DND-41 (cell line): ENCODE results near the gene PCK2.
A peak's percentile ranks its signal among the peaks of the same experiment; 100 is the strongest.

Experiments
- ATAC-seq: fragments of 200-7000 bp; cut with Tn5 transposase; 3 replicates; pipeline ENCODE4 v1.9.1; 2021; ENCODE audit warnings: low read depth; ENCODE audit not compliant: insufficient read depth
- DNase-seq: peaks from one replicate; pipeline ENCODE4 v3.0.0-alpha.2; 2020
- H2AFZ ChIP-seq: 2 replicates; pipeline ENCODE4 v1.6.0; 2012; ENCODE audit warnings: low read depth, low read length
- H3K27ac ChIP-seq: 2 replicates; pipeline ENCODE4 v1.5.1; 2012; ENCODE audit warnings: low read length, inconsistent platforms
- H3K27me3 ChIP-seq: fragments of 200-600 bp; sonication (generic); 2 replicates; pipeline ENCODE4 v1.6.0; 2012; ENCODE audit warnings: low read length, mild to moderate bottlenecking, inconsistent platforms; ENCODE audit not compliant: insufficient read depth, poor library complexity
- H3K36me3 ChIP-seq: 2 replicates; pipeline ENCODE4 v1.5.1; 2012; ENCODE audit warnings: low read length, inconsistent platforms; ENCODE audit not compliant: insufficient read depth
- H3K4me1 ChIP-seq: 2 replicates; pipeline ENCODE4 v1.5.1; 2012; ENCODE audit warnings: mild to moderate bottlenecking, low read length; ENCODE audit not compliant: insufficient read depth
- H3K4me2 ChIP-seq: 2 replicates; pipeline ENCODE4 v1.6.0; 2012; ENCODE audit warnings: mild to moderate bottlenecking, moderate library complexity, low read length, inconsistent platforms; ENCODE audit not compliant: insufficient read depth
- H3K4me3 ChIP-seq, 2 experiments: fragments of 200-600 bp in 1 of 2; shearing (Covaris generic) in 1 of 2; 2 replicates each; pipeline ENCODE4 v1.5.1; 2012 to 2016; ENCODE audit warnings: inconsistent platforms in 2 of 2, low read length in 2 of 2, mild to moderate bottlenecking in 2 of 2, low read depth in 1 of 2, moderate library complexity in 1 of 2
- H3K79me2 ChIP-seq: 2 replicates; pipeline ENCODE4 v1.6.0; 2012; ENCODE audit warnings: low read length, inconsistent platforms; ENCODE audit not compliant: insufficient read depth
- H3K9ac ChIP-seq: 2 replicates; pipeline ENCODE4 v1.6.0; 2012; ENCODE audit warnings: low read depth, mild to moderate bottlenecking, inconsistent platforms, low read length, moderate library complexity
- H3K9me3 ChIP-seq: 2 replicates; pipeline ENCODE4 v1.5.1; 2012; ENCODE audit warnings: low read length, moderate library complexity, mild to moderate bottlenecking, inconsistent platforms; ENCODE audit not compliant: insufficient read depth, severe bottlenecking
- H4K20me1 ChIP-seq: 2 replicates; pipeline ENCODE4 v1.6.0; 2012; ENCODE audit warnings: low read length; ENCODE audit not compliant: insufficient read depth
- EZH2 ChIP-seq: IDR thresholded peaks from 3 replicates; pipeline ENCODE4 v1.6.1; 2012; ENCODE audit warnings: borderline replicate concordance, low read depth, mild to moderate bottlenecking, moderate library complexity, low read length, inconsistent platforms; ENCODE audit not compliant: severe bottlenecking
- TF ChIP-seq, protein P1 (sequence below): IDR thresholded peaks from 2 replicates; pipeline ENCODE4 v1.5.1; 2012; ENCODE audit warnings: borderline replicate concordance, low read length, moderate library complexity, mild to moderate bottlenecking; ENCODE audit not compliant: poor library complexity, severe bottlenecking; ENCODE audit errors: extremely low read depth

Gene PCK2

DNA sequence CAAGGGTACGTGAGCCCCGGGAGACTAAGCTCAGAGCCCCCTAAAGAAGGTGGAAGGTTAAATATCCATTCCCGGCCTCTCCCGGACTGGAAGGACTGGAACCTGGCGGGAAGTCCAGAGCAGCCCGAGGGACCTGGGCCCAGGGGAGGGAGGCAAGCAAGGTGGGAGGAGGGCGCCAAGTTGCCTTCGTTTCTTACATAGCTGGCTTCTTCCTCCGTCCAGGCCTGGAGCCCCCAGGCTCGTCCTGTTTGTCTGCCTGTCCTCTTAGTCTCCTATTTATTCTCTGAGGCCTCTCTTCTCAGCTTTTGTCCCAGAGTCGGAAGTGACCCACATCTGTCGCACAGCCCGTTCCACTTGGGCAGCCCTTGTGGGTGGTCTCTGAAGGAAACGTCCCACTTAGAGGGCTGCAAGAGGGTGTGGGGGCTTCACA is 745 bp downstream of the PCK2 start:
- no peaks in the 10 kb centered on the region for H3K27me3 ChIP-seq
- no peaks in the 10 kb centered on the region for H3K9me3 ChIP-seq
- H2AFZ ChIP-seq, result peak overlapping the region; percentile 85
- no peaks in the 10 kb centered on the region for H4K20me1 ChIP-seq
- peak overlapping the region; percentile 95 for H3K9ac ChIP-seq
- peaks cover 28% of the 10 kb centered on the region for H3K36me3 ChIP-seq
- peak overlapping the region; percentile 77 for H3K4me2 ChIP-seq
- no peak for DNase-seq
- H3K4me1 ChIP-seq, result peaks cover 30% of the 10 kb centered on the region
- ATAC-seq, result peak; percentile 3
- peak overlapping the region; percentile 67 to 75 for H3K4me3 ChIP-seq
- TF ChIP-seq EZH2, result no peak
- TF ChIP-seq, protein P1, sequence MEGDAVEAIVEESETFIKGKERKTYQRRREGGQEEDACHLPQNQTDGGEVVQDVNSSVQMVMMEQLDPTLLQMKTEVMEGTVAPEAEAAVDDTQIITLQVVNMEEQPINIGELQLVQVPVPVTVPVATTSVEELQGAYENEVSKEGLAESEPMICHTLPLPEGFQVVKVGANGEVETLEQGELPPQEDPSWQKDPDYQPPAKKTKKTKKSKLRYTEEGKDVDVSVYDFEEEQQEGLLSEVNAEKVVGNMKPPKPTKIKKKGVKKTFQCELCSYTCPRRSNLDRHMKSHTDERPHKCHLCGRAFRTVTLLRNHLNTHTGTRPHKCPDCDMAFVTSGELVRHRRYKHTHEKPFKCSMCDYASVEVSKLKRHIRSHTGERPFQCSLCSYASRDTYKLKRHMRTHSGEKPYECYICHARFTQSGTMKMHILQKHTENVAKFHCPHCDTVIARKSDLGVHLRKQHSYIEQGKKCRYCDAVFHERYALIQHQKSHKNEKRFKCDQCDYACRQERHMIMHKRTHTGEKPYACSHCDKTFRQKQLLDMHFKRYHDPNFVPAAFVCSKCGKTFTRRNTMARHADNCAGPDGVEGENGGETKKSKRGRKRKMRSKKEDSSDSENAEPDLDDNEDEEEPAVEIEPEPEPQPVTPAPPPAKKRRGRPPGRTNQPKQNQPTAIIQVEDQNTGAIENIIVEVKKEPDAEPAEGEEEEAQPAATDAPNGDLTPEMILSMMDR, result no peak
- H3K27ac ChIP-seq, result peak overlapping the region; percentile 94
- H3K79me2 ChIP-seq, result peaks cover 22% of the 10 kb centered on the region

DNA sequence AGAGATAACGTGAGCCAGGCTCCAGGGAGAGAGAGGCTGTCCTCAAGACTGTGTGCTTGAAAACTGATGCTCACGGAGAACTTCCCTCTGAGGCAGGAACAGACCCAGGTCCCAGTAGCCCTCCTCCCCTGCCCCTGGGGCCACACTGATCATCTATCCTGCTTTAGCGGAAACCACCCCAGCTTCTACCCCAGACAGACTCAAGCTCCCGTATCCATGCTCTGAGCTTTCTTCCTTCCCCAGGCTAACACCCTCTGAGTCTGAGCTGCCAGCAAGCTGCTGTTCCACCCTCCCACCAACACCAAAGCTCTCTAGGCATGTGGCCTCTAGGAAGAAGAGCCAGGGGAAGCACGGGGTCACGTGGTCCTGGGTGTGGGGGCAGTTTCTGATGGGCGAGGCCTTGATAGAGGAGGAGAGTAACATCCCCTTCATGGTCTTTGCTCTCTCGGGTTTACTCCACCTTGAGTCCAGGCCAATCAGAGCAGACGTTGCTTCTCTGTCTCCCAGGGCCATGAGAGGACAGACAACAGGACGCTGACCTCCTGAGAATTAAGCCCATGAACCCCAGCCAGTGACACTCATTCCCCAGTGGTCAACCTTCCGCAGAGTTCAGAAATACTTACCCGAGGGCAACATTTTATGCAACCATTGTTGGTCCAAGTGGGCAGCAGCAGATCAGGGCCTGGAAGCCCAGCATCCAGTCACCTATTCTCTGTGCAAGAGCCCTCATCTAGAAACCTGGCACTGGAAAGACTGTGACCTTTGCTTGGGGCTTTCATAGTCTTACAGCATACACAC is 1.4 kb downstream of the PCK2 start:
- peak overlapping the region; percentile 95 for H3K9ac ChIP-seq
- peak overlapping the region; percentile 94 for H3K27ac ChIP-seq
- peaks cover 32% of the 10 kb centered on the region for H3K36me3 ChIP-seq
- no peaks in the 10 kb centered on the region for H3K9me3 ChIP-seq
- H3K4me2 ChIP-seq, result peak overlapping the region; percentile 77
- H3K27me3 ChIP-seq, result no peaks in the 10 kb centered on the region
- H3K4me3 ChIP-seq, result peak overlapping the region; percentile 67 to 75
- ATAC-seq (peak; percentile 10), DNase-seq (peak; percentile 63)
- H3K4me1 ChIP-seq, result peaks cover 28% of the 10 kb centered on the region
- no peak for TF ChIP-seq EZH2
- TF ChIP-seq, protein P1, result no peak
- no peaks in the 10 kb centered on the region for H4K20me1 ChIP-seq
- peaks cover 22% of the 10 kb centered on the region for H3K79me2 ChIP-seq
- peak overlapping the region; percentile 85 for H2AFZ ChIP-seq

DNA sequence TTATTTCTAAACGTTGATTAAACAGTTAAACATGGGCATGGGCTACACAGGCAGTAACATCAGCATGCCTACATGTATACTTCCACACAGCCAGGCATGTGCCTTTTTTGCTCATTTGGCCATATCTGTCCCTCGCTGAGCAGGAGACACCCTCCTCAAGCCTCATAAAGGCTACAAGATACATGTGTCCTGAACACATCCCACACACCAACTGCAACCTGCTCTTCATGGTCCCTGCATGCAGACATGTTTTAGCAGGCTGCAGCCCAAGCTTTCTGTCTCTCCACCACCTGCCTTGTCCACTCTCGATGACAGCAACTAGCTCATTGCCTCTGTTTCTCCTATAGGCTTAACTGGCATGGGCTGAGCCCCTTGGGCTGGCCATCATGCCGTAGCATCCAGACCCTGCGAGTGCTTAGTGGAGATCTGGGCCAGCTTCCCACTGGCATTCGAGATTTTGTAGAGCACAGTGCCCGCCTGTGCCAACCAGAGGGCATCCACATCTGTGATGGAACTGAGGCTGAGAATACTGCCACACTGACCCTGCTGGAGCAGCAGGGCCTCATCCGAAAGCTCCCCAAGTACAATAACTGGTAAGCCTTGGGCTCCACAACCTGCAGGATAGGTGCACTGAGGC is 2.6 kb downstream of the PCK2 start:
- H3K36me3 ChIP-seq, result peaks cover 39% of the 10 kb centered on the region
- no peak overlapping the region for H3K27ac ChIP-seq
- H3K4me3 ChIP-seq, result no peak overlapping the region
- ATAC-seq, result no peak
- no peak overlapping the region for H2AFZ ChIP-seq
- H4K20me1 ChIP-seq, result no peaks in the 10 kb centered on the region
- TF ChIP-seq, protein P1, result no peak
- no peak for TF ChIP-seq EZH2
- no peak overlapping the region for H3K9ac ChIP-seq
- H3K4me2 ChIP-seq, result peak overlapping the region; percentile 36; the same call in 1 of the 2 replicates
- H3K4me1 ChIP-seq, result peaks cover 24% of the 10 kb centered on the region
- DNase-seq, result no peak
- peaks cover 22% of the 10 kb centered on the region for H3K79me2 ChIP-seq
- no peaks in the 10 kb centered on the region for H3K9me3 ChIP-seq
- no peaks in the 10 kb centered on the region for H3K27me3 ChIP-seq
